ENCODE results near the gene ANKUB1. TPM values are rescaled to one million over a fixed set of nuclear protein-coding genes. Genes with fewer than 3 reads are reported as not detected.

Gene ANKUB1
- total and polyA plus RNA-seq, 10 of the 15 experiments (the other 5 are each of a cell fraction or from before 2014, with no cell fraction given): 0.08 TPM; not detected in 9

- TF ChIP-seq RB1 (IDR thresholded peaks at IDR 0.05; ENCODE audit: borderline replicate concordance) (no peak), RBBP5 (conservative IDR thresholded peaks at IDR 0.05) (no peak), SIN3A (IDR thresholded peaks at IDR 0.05; ENCODE audit: low read depth, low read length) (no peak), BCL3 (IDR thresholded peaks at IDR 0.05; ENCODE audit: borderline replicate concordance, insufficient read depth, low read depth, low read length, poor library complexity, severe bottlenecking) (no peak), GATAD2B (conservative IDR thresholded peaks at IDR 0.05; ENCODE audit: low read depth) (no peak), SUPT20H (IDR thresholded peaks at IDR 0.05; ENCODE audit: borderline replicate concordance, control insufficient read depth, low read depth, low read length) (no peak), EGR1 (IDR thresholded peaks at IDR 0.05; ENCODE audit: borderline replicate concordance in 1 of 2, low read depth in 2 of 2, low read length in 2 of 2) (no peak), NR2C2 (IDR thresholded peaks at IDR 0.05; ENCODE audit: borderline replicate concordance, control insufficient read depth, insufficient read length, low read depth) (no peak), RAD51 (IDR thresholded peaks at IDR 0.05) (no peak), KAT2A (conservative IDR thresholded peaks at IDR 0.05; ENCODE audit: control insufficient read depth, low read depth, low read length) (no peak), ZZZ3 (IDR thresholded peaks at IDR 0.05; ENCODE audit: control insufficient read depth, insufficient read length, low read depth) (no peak), SMC3 (IDR thresholded peaks at IDR 0.05; ENCODE audit: borderline replicate concordance, low read length) (no peak), TCF3 (IDR thresholded peaks at IDR 0.05; ENCODE audit: borderline replicate concordance, insufficient read depth, low read depth, low read length) (no peak), E4F1 (IDR thresholded peaks at IDR 0.05; ENCODE audit: borderline replicate concordance, partially characterized antibody) (no peak), RCOR1 (conservative IDR thresholded peaks at IDR 0.05; ENCODE audit: low read depth, low read length) (no peak), E2F8 (IDR thresholded peaks at IDR 0.05; ENCODE audit: low read depth, partially characterized antibody) (no peak), PRDM15 (CRISPR knock-in tag; IDR thresholded peaks at IDR 0.05) (no peak), ELK1 (IDR thresholded peaks at IDR 0.05; ENCODE audit: low read depth, low read length) (no peak), TCF12 (IDR thresholded peaks at IDR 0.05; ENCODE audit: low read depth, low read length) (no peak)
These were observed 24.6 kb upstream of the ANKUB1 start (continued) for GRCh38 chr3:149816986-149817385.

All from GM12878 (cell line).